ENCODE data around the gene SLC39A6. TPM values are rescaled to one million over a fixed set of nuclear protein-coding genes. Genes with fewer than 3 reads are reported as not detected.
"Not testable (repeated sequence)": the region's sequence is repeated elsewhere in the genome, so short reads cannot be mapped to it uniquely, and the experiment has no call there.

The SLC39A6 gene
- total and polyA plus RNA-seq, 4 experiments from 2014 or later = 18.9 to 41.8 (median 27.6) TPM

GRCh38 chr18:36072406-36072805 lies 56.7 kb downstream of the SLC39A6 start:
- CTCF ChIA-PET (ENCODE audit: partially characterized antibody); DNase-seq; H3K27ac Mint-ChIP-seq; H3K4me1 Mint-ChIP-seq; H3K36me3 Mint-ChIP-seq; H3K27ac ChIP-seq (ENCODE audit: low read depth, low read length); H3K4me3 ChIP-seq (ENCODE audit: low read length in 2 of 2); H3K9me3 Mint-ChIP-seq; H3K4me1 ChIP-seq (ENCODE audit: insufficient read depth, low read length); H3K4me3 Mint-ChIP-seq; H3K27me3 ChIP-seq (ENCODE audit: insufficient read depth, low read length); intact Hi-C loops (cut with micrococcal nuclease); H3K36me3 ChIP-seq (ENCODE audit: insufficient read depth, low read length); H3K9me3 ChIP-seq (ENCODE audit: control insufficient read depth in 1 of 2, low read length in 2 of 2); POLR2A ChIA-PET (ENCODE audit: partially characterized antibody): not testable (repeated sequence)
- H3K27me3 Mint-ChIP-seq = peaks cover 6 to 11% of the 10 kb centered on the region in 2 donors

GRCh38 chr18:36067055-36067957 lies 61.8 kb downstream of the SLC39A6 start, which contains the start of gene RPRD1A:
Gene RPRD1A (minus strand): TSS chr18:36067559. CDS start chr18:36067404, 155 bp downstream.
- Mint-ChIP-seq H3K9me3 (no peaks in the 10 kb centered on the region), H3K36me3 (peaks cover 5 to 19% of the 10 kb centered on the region in 2 donors), H3K27me3 (peaks cover 0 to 1% of the 10 kb centered on the region in 2 donors), H3K4me1 (peaks cover 31 to 48% (median 40%) of the 10 kb centered on the region in 4 donors), H3K27ac (peak within 1 kb of the TSS; percentile 89 to 98 (median 96)), H3K4me3 (peak within 1 kb of the TSS; percentile 92 to 98 (median 95))
- peak within 1 kb of the TSS; percentile 81 to 87 for H3K4me3 ChIP-seq (ENCODE audit: low read length in 2 of 2)
- H3K27ac ChIP-seq (ENCODE audit: low read depth, low read length) = peak within 1 kb of the TSS; percentile 74
- H3K4me1 ChIP-seq (ENCODE audit: insufficient read depth, low read length) = peaks cover 32% of the 10 kb centered on the region
- H3K9me3 ChIP-seq (ENCODE audit: control insufficient read depth in 1 of 2, low read length in 2 of 2) = no peaks in the 10 kb centered on the region
- ChIA-PET CTCF (ENCODE audit: partially characterized antibody) (interaction anchor here (0.8 to 1.8 kb wide), 3 partner anchors 45 to 61 kb away, joined by 3 to 9 read pairs (median 3); no protein-coding TSS in a partner anchor), POLR2A (ENCODE audit: partially characterized antibody) (interaction anchor here (0.6 to 3.7 kb wide), 6 partner anchors 19 to 761 kb away, joined by 3 to 31 read pairs (median 4); partner anchors contain the start of genes ELP2, INO80C, KIAA1328 and RMP24)
- intact Hi-C loops (cut with micrococcal nuclease) = loop anchor here (1.0 to 10.0 kb wide), 9 partner anchors 45 to 1025 kb away; partner anchors contain the start of genes ELP2, INO80C, KIAA1328 and MAPRE2
- no peaks in the 10 kb centered on the region for H3K36me3 ChIP-seq (ENCODE audit: insufficient read depth, low read length)
- no peaks in the 10 kb centered on the region for H3K27me3 ChIP-seq (ENCODE audit: insufficient read depth, low read length)
- peak; percentile 94 to 97 (median 94) for DNase-seq

- peaks cover 0 to 1% of the 10 kb centered on the region in 2 donors for H3K27me3 Mint-ChIP-seq
- H3K4me1 Mint-ChIP-seq = peaks cover 32 to 51% (median 42%) of the 10 kb centered on the region in 4 donors
- peak overlapping the region; percentile 85 to 98 (median 94) for H3K27ac Mint-ChIP-seq
- peak overlapping the region; percentile 92 to 98 (median 95) for H3K4me3 Mint-ChIP-seq
- no peaks in the 10 kb centered on the region for H3K9me3 Mint-ChIP-seq
- H3K4me1 ChIP-seq (ENCODE audit: insufficient read depth, low read length) = peaks cover 32% of the 10 kb centered on the region
- H3K9me3 ChIP-seq (ENCODE audit: control insufficient read depth in 1 of 2, low read length in 2 of 2) = no peaks in the 10 kb centered on the region
- H3K27ac ChIP-seq (ENCODE audit: low read depth, low read length) = peak overlapping the region; percentile 74
- no peaks in the 10 kb centered on the region for H3K36me3 ChIP-seq (ENCODE audit: insufficient read depth, low read length)
- no peaks in the 10 kb centered on the region for H3K27me3 ChIP-seq (ENCODE audit: insufficient read depth, low read length)
- no peak for DNase-seq
- peak overlapping the region; percentile 81 to 87 for H3K4me3 ChIP-seq (ENCODE audit: low read length in 2 of 2)
- ChIA-PET POLR2A (ENCODE audit: partially characterized antibody) (interaction anchor here (0.6 to 3.7 kb wide), 6 partner anchors 19 to 762 kb away, joined by 3 to 31 read pairs (median 4); partner anchors contain the start of genes ELP2, INO80C, KIAA1328 and RMP24), CTCF (ENCODE audit: partially characterized antibody) (interaction anchor here (0.8 to 1.8 kb wide), 4 partner anchors 29 to 62 kb away, joined by 3 to 9 read pairs (median 3); no protein-coding TSS in a partner anchor)
- peaks cover 5 to 19% of the 10 kb centered on the region in 2 donors for H3K36me3 Mint-ChIP-seq
- intact Hi-C loops (cut with micrococcal nuclease) = loop anchor here (1.0 to 10.0 kb wide), 9 partner anchors 44 to 1024 kb away; partner anchors contain the start of genes ELP2, INO80C, KIAA1328 and MAPRE2
Measured at GRCh38 chr18:36066686-36067054, 62.5 kb downstream of the SLC39A6 start.

- Histone ChIP-seq H3K9me3 (ENCODE audit: control insufficient read depth in 1 of 2, low read length in 2 of 2) (no peaks in the 10 kb centered on the region), H3K4me1 (ENCODE audit: insufficient read depth, low read length) (peaks cover 32% of the 10 kb centered on the region), H3K36me3 (ENCODE audit: insufficient read depth, low read length) (no peaks in the 10 kb centered on the region), H3K27me3 (ENCODE audit: insufficient read depth, low read length) (no peaks in the 10 kb centered on the region), H3K4me3 (ENCODE audit: low read length in 2 of 2) (peak overlapping the region; percentile 81 to 87), H3K27ac (ENCODE audit: low read depth, low read length) (no peak overlapping the region)
- intact Hi-C loops (cut with micrococcal nuclease) = loop anchor here (2.0 to 10.0 kb wide), 6 partner anchors 44 to 1024 kb away; partner anchors contain the start of genes INO80C, KIAA1328, MAPRE2 and TPGS2
- peaks cover 0 to 1% of the 10 kb centered on the region in 2 donors for H3K27me3 Mint-ChIP-seq
- peaks cover 36 to 56% (median 46%) of the 10 kb centered on the region in 4 donors for H3K4me1 Mint-ChIP-seq
- peak overlapping the region; percentile 2 to 98 (median 71) for H3K27ac Mint-ChIP-seq
- H3K36me3 Mint-ChIP-seq = peaks cover 5 to 19% of the 10 kb centered on the region in 2 donors
- no peak for DNase-seq
- peak overlapping the region; percentile 92 to 98 (median 95) for H3K4me3 Mint-ChIP-seq
- POLR2A ChIA-PET (ENCODE audit: partially characterized antibody) = interaction anchor here (3.7 kb wide), 1 partner anchor 64 kb away, joined by 31 read pairs; the partner anchor contains the start of genes ELP2 and SLC39A6
- no peaks in the 10 kb centered on the region for H3K9me3 Mint-ChIP-seq
- CTCF ChIA-PET (ENCODE audit: partially characterized antibody) = interaction anchor here (1.0 to 3.8 kb wide), 3 partner anchors 30 to 116 kb away, joined by 3 to 16 read pairs (median 3); no protein-coding TSS in a partner anchor
Measured at GRCh38 chr18:36066001-36066400, 63.1 kb downstream of the SLC39A6 start.

- intact Hi-C loops (cut with micrococcal nuclease) = loop anchor here (5.0 to 10.0 kb wide), 4 partner anchors 42 to 1022 kb away; partner anchors contain the start of genes KIAA1328, MAPRE2, TPGS2 and ZNF397
- POLR2A ChIA-PET (ENCODE audit: partially characterized antibody) = interaction anchor here (3.7 kb wide), 1 partner anchor 65 kb away, joined by 31 read pairs; the partner anchor contains the start of genes ELP2 and SLC39A6
- DNase-seq; H3K9me3 ChIP-seq (ENCODE audit: control insufficient read depth in 1 of 2, low read length in 2 of 2); H3K9me3 Mint-ChIP-seq; H3K27me3 Mint-ChIP-seq; H3K36me3 ChIP-seq (ENCODE audit: insufficient read depth, low read length); H3K4me3 ChIP-seq (ENCODE audit: low read length in 2 of 2); H3K27ac ChIP-seq (ENCODE audit: low read depth, low read length); H3K27me3 ChIP-seq (ENCODE audit: insufficient read depth, low read length): not testable (repeated sequence)
- Mint-ChIP-seq H3K36me3 (peaks cover 5 to 19% of the 10 kb centered on the region in 2 donors), H3K4me3 (peak overlapping the region in 3 of 8 donors; percentile 9 to 43 (median 28)), H3K4me1 (peaks cover 33 to 60% (median 46%) of the 10 kb centered on the region in 4 donors), H3K27ac (peak overlapping the region in 2 of 7 donors; percentile 10 to 47)
- CTCF ChIA-PET (ENCODE audit: partially characterized antibody) = interaction anchor here (3.8 kb wide), 1 partner anchor 48 kb away, joined by 16 read pairs; no protein-coding TSS in a partner anchor
- H3K4me1 ChIP-seq (ENCODE audit: insufficient read depth, low read length) = peaks cover 34% of the 10 kb centered on the region
Measured at GRCh38 chr18:36064809-36065079, 64.4 kb downstream of the SLC39A6 start.

- Histone ChIP-seq H3K4me1 (ENCODE audit: insufficient read depth, low read length) (peaks cover 35% of the 10 kb centered on the region), H3K36me3 (ENCODE audit: insufficient read depth, low read length) (no peaks in the 10 kb centered on the region), H3K9me3 (ENCODE audit: control insufficient read depth in 1 of 2, low read length in 2 of 2) (no peaks in the 10 kb centered on the region), H3K4me3 (ENCODE audit: low read length in 2 of 2) (no peak overlapping the region), H3K27me3 (ENCODE audit: insufficient read depth, low read length) (no peaks in the 10 kb centered on the region), H3K27ac (ENCODE audit: low read depth, low read length) (no peak overlapping the region)
- intact Hi-C loops (cut with micrococcal nuclease) = loop anchor here (10.0 kb wide), 1 partner anchor 819 kb away; the partner anchor contains the start of gene ZNF397
- peaks cover 33 to 60% (median 46%) of the 10 kb centered on the region in 4 donors for H3K4me1 Mint-ChIP-seq
- DNase-seq = no peak
- ChIA-PET CTCF (ENCODE audit: partially characterized antibody) (interaction anchor here (3.8 kb wide), 1 partner anchor 47 kb away, joined by 16 read pairs; no protein-coding TSS in a partner anchor), POLR2A (ENCODE audit: partially characterized antibody) (interaction anchor here (3.7 kb wide), 1 partner anchor 66 kb away, joined by 31 read pairs; the partner anchor contains the start of genes ELP2 and SLC39A6)
- peak overlapping the region in 4 of 8 donors; percentile 9 to 43 (median 20) for H3K4me3 Mint-ChIP-seq
- H3K27ac Mint-ChIP-seq = peak overlapping the region in 3 of 7 donors; percentile 10 to 57 (median 47)
- H3K9me3 Mint-ChIP-seq = no peaks in the 10 kb centered on the region
- peaks cover 5 to 19% of the 10 kb centered on the region in 2 donors for H3K36me3 Mint-ChIP-seq
- H3K27me3 Mint-ChIP-seq = no peaks in the 10 kb centered on the region
Measured at GRCh38 chr18:36064027-36064808, 64.9 kb downstream of the SLC39A6 start.
